SK-N-MC (cell line): ENCODE data around the gene RBM28.

Experiments
- DNase-seq: peaks from one replicate; pipeline ENCODE4 v3.0.0-alpha.2; 2011; ENCODE audit warnings: low read depth, low spot score
- H3K27ac ChIP-seq: fragments of 200-600 bp; sonication (generic); 2 replicates; pipeline ENCODE4 v1.5.1; 2016; ENCODE audit warnings: mixed run types
- H3K36me3 ChIP-seq: fragments of 200-600 bp; sonication (generic); 2 replicates; pipeline ENCODE4 v1.6.1; 2017; ENCODE audit warnings: antibody characterized with exemption, low read length, mixed read lengths; ENCODE audit not compliant: insufficient read depth
- H3K4me3 ChIP-seq: fragments of 200-600 bp; sonication (generic); 2 replicates; pipeline ENCODE4 v1.5.1; 2016
- H3K9ac ChIP-seq: fragments of 200-600 bp; sonication (generic); 2 replicates; pipeline ENCODE4 v1.8.0; 2017; ENCODE audit warnings: mixed run types, mixed read lengths; ENCODE audit not compliant: insufficient read length
- H3K9me3 ChIP-seq: fragments of 200-600 bp; sonication (generic); 2 replicates; pipeline ENCODE4 v1.6.1; 2017; ENCODE audit warnings: low read depth, mild to moderate bottlenecking, antibody characterized with exemption, low read length, moderate library complexity, mixed read lengths
- EZH2 ChIP-seq: fragments of 200-600 bp; sonication (generic); IDR thresholded peaks from one replicate; pipeline ENCODE4 v1.6.1; 2017; ENCODE audit warnings: antibody characterized with exemption
- FOXP2 ChIP-seq: optimal IDR thresholded peaks from 2 replicates; pipeline ENCODE3; 2011; ENCODE audit warnings: mild to moderate bottlenecking, moderate library complexity; ENCODE audit not compliant: insufficient read depth; ENCODE audit errors: extremely low read length, control extremely low read depth
- POLR2AphosphoS5 ChIP-seq: IDR thresholded peaks from 2 replicates; pipeline ENCODE4 v1.6.1; 2012; ENCODE audit warnings: mild to moderate bottlenecking, low read depth, low read length, borderline replicate concordance

The RBM28 gene

GRCh38 chr7:128362670-128363069 is 19.0 kb upstream of the RBM28 start:
- Histone ChIP-seq H3K9ac (no peak overlapping the region), H3K9me3 (no peaks in the 10 kb centered on the region), H3K4me3 (peak overlapping the region; percentile 81), H3K36me3 (0 out of 2 replicates have a peak, but pooled peaks cover 6% of the 10 kb centered on the region), H3K27ac (peak overlapping the region; percentile 97)
- DNase-seq = no peak
- TF ChIP-seq EZH2 = no peak
- no peak for TF ChIP-seq POLR2AphosphoS5
- no peak for TF ChIP-seq FOXP2

GRCh38 chr7:128361411-128362379 is 18.0 kb upstream of the RBM28 start, which contains the start of gene PRRT4:
Gene PRRT4 (minus strand): TSS chr7:128361690.
- Histone ChIP-seq H3K9ac (peak within 1 kb of the TSS; percentile 84), H3K27ac (peak within 1 kb of the TSS; percentile 97), H3K9me3 (no peaks in the 10 kb centered on the region), H3K36me3 (0 out of 2 replicates have a peak, but pooled peaks cover 6% of the 10 kb centered on the region), H3K4me3 (peak within 1 kb of the TSS; percentile 81)
- DNase-seq = no peak
- TF ChIP-seq FOXP2 (peak; percentile 34), POLR2AphosphoS5 (no peak; the same call in 1 of the 2 replicates)

GRCh38 chr7:128360359-128360678 is 16.6 kb upstream of the RBM28 start:
- Histone ChIP-seq H3K27ac (peak overlapping the region; percentile 71), H3K9ac (peak overlapping the region; percentile 38)

GRCh38 chr7:128359939-128360338 is 16.2 kb upstream of the RBM28 start:
- H3K4me3 ChIP-seq = peak overlapping the region; percentile 81
- DNase-seq = no peak
- H3K36me3 ChIP-seq = 0 out of 2 replicates have a peak, but pooled peaks cover 6% of the 10 kb centered on the region
- H3K9ac ChIP-seq = peak overlapping the region; percentile 38
- no peaks in the 10 kb centered on the region for H3K9me3 ChIP-seq
- TF ChIP-seq EZH2 = no peak
- TF ChIP-seq FOXP2 = no peak
- no peak for TF ChIP-seq POLR2AphosphoS5
- H3K27ac ChIP-seq = peak overlapping the region; percentile 71

More at GRCh38 chr7:128360359-128360678, 16.6 kb upstream of the RBM28 start:
- peak overlapping the region; percentile 81 for H3K4me3 ChIP-seq
- H3K9me3 ChIP-seq = no peaks in the 10 kb centered on the region
- H3K36me3 ChIP-seq = 0 out of 2 replicates have a peak, but pooled peaks cover 6% of the 10 kb centered on the region
- no peak for DNase-seq
- TF ChIP-seq EZH2 (no peak), POLR2AphosphoS5 (no peak), FOXP2 (no peak)

GRCh38 chr7:128359336-128359735 is 15.6 kb upstream of the RBM28 start:
- H3K9ac ChIP-seq = no peak overlapping the region

GRCh38 chr7:128358233-128358632 is 14.5 kb upstream of the RBM28 start:
- no peak overlapping the region for H3K4me3 ChIP-seq
- TF ChIP-seq POLR2AphosphoS5 = no peak
- no peak for TF ChIP-seq EZH2
- TF ChIP-seq FOXP2 = no peak
- no peak overlapping the region for H3K9ac ChIP-seq
- H3K36me3 ChIP-seq = 0 out of 2 replicates have a peak, but pooled peaks cover 6% of the 10 kb centered on the region
- H3K9me3 ChIP-seq = no peaks in the 10 kb centered on the region
- no peak overlapping the region for H3K27ac ChIP-seq
- no peak for DNase-seq

More at GRCh38 chr7:128359336-128359735, 15.6 kb upstream of the RBM28 start:
- H3K36me3 ChIP-seq = 0 out of 2 replicates have a peak, but pooled peaks cover 6% of the 10 kb centered on the region
- H3K9me3 ChIP-seq = no peaks in the 10 kb centered on the region
- no peak for DNase-seq
- no peak overlapping the region for H3K27ac ChIP-seq
- TF ChIP-seq POLR2AphosphoS5 (no peak), EZH2 (no peak), FOXP2 (no peak)
- no peak overlapping the region for H3K4me3 ChIP-seq

- no peak overlapping the region for H3K9ac ChIP-seq
- TF ChIP-seq EZH2 (no peak), FOXP2 (no peak), POLR2AphosphoS5 (no peak)
- H3K27ac ChIP-seq = no peak overlapping the region
- H3K9me3 ChIP-seq = no peaks in the 10 kb centered on the region
- H3K36me3 ChIP-seq = 0 out of 2 replicates have a peak, but pooled peaks cover 6% of the 10 kb centered on the region
- H3K4me3 ChIP-seq = no peak overlapping the region
- no peak for DNase-seq
Measured at GRCh38 chr7:128357217-128357613, 13.5 kb upstream of the RBM28 start.

GRCh38 chr7:128356546-128357216 is 13.0 kb upstream of the RBM28 start:
- DNase-seq = no peak
- H3K27ac ChIP-seq = no peak overlapping the region
- H3K9ac ChIP-seq = no peak overlapping the region
- no peaks in the 10 kb centered on the region for H3K9me3 ChIP-seq
- TF ChIP-seq FOXP2 (no peak), POLR2AphosphoS5 (no peak), EZH2 (no peak)
- H3K36me3 ChIP-seq = 0 out of 2 replicates have a peak, but pooled peaks cover 6% of the 10 kb centered on the region
- H3K4me3 ChIP-seq = no peak overlapping the region
